GM21737 (cell line): Measurements from ENCODE around the gene EVA1C.
"Not testable (repeated sequence)": the region's sequence is repeated elsewhere in the genome, so short reads cannot be mapped to it uniquely, and the experiment has no call there.

Experiments used
- ATAC-seq: cut with Tn5 transposase; IDR thresholded peaks from one replicate; pipeline ENCODE4 v1.9.1; 2021; ENCODE audit warnings: mild to moderate bottlenecking, moderate library complexity; ENCODE audit not compliant: unreplicated experiment

Gene EVA1C

DNA sequence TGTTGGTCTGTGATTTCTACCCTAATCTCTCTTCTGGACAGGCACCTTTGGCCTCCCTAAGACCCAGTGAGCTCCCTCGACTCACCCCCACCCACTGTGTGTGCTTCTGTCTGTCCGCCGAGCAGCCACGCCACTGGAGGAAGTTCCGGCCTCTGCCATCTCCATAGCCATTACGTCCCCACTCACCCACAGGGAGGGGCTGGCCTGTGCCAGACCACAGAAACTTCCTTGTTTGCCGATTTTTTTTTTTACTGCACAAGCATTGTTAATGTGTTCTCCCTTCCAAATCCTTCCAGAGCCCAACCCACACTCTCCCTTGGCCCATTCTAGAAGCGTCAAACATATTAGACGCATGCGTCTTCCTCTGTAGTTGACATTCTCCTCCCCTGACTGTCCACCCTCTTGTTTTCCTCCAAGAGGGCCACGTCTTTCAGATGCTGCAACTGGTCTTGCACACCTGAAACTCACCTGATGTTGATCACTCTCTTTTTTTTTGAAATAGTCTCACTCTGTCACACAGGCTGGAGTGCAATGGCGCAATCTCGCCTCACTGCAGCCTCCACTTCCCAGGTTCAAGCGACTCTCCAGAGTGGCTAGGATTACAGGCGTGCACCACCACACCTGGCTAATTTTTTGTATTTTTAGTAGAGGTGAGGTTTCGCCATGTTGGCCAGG, 72.3 kb downstream of the EVA1C start:
- ATAC-seq = no peak

DNA sequence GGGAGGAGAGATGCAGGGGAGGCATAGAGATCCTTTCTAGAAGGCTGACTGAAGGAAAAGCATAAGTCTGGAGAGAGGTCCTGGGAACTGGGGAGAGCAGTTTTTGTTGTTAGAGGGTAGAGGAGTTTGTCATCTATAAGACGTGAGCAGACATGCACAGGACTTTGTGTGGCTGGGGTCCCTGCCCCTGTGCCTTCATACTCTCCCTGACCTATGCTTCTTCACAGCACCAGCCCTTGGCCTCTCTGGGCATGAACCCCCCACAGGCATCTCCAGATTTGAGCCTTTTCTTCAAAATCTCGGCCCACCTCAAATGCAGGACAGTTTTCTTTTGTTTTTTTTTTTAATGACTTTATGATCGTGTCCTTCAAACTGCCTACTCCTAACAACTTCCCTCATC, 79.9 kb downstream of the EVA1C start:
- no peak for ATAC-seq

DNA sequence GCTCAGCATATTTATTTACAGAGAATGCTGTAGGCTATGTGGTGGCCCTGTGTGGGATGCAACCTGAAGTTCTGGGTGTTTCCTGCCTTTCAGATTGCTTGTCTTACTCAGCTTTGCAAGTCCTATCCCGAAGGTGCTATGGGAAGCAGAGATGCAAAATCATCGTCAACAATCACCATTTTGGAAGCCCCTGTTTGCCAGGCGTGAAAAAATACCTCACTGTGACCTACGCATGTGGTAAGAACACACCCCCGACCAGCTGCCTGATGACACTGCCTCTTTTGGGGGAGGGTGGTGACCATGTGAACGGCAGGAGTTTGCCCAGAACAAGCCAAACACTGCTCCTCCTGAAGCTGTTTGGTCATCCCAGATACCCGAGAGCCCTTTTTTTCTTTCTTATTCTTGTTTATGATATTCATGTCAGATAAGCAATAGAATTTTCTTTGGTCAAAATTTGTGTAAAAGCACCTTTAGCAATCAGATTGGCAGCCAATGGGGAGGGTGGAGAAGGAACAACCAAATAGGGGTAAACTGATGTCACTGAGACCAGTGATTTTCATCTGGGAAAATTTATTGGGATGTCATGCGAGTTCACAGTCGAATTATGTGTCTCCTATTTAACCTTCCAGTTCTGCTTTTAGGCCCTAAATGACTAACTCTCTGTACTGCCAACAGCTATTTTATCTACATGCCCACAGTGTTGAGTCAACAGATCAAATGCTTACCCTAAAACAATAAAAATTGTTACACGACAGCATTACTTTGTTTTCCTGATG, 82.6 kb downstream of the EVA1C start:
- ATAC-seq = no peak

GRCh38 chr21:32496568-32496967, 84.1 kb downstream of the EVA1C start:
- ATAC-seq = no peak

- no peak for ATAC-seq
Observed at GRCh38 chr21:32499249-32500055, 86.9 kb downstream of the EVA1C start.

DNA sequence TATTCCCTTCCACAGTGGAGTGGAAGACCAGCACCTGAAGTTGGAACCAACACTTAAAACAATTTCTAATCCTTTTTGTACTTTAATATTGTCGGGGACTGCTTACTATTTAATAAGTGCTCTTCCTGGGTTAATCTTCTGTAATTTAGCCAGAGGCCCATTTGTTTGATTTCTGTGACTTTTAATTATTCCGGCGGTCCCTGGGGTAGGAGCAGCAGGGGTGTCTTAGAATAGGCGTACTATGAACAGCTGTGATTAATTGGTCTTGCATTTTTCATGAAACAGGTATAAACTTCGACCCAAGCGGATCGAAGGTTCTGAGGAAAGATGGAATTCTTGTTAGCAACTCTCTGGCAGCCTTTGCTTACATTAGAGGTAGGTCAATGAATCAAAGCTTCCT, 91.1 kb downstream of the EVA1C start:
- ATAC-seq = not testable (repeated sequence)

- not testable (repeated sequence) for ATAC-seq
Observed at GRCh38 chr21:32505767-32506166, 93.3 kb downstream of the EVA1C start.

DNA sequence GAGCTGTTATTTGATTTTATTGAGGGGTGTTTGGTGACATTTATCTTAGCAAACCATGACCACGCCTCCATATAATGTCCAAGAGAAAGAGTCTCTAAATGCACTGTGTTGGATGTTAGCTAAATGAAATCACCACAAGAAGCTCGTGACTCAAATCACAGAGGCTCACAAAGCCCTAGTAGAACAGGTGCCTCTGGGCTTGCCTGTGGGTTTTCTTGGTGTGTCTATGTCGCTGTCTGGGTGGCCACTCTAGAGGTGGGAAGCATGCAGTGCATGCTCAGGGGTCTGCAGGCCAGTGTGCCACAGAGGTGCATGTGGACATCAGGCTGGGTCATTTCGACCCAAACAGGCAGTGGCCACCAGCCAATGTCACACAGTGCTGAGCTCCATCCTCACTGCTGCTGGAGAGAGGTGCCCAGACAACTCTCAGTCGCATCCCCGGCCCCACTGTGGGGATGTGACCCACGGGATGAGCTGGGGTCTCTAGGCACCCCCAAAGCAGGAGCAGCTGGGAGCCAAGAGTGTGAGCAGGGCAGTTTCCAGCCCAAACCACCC, 94.0 kb downstream of the EVA1C start:
- not testable (repeated sequence) for ATAC-seq

GRCh38 chr21:32507342-32507919, 94.9 kb downstream of the EVA1C start:
- no peak for ATAC-seq

DNA sequence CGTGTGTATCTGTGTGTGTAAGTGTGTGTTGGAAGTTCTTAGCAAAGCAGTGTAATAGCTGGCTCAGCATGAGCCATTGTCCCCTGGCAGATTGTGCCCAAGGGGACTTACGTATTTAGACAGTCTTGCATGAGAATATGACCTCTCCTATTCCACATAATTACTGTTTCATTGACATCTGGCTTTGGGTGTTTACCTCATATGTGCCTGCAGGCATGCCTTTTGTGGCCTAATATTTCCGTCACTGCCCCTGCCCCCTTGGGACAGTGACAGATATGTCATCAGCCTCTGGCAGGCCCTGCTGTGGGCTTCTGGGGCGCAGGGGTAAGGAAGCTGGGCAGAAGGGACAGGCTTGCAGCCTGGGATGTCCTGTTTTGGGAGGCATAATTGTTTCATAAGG, 95.5 kb downstream of the EVA1C start:
- ATAC-seq = not testable (repeated sequence)

DNA sequence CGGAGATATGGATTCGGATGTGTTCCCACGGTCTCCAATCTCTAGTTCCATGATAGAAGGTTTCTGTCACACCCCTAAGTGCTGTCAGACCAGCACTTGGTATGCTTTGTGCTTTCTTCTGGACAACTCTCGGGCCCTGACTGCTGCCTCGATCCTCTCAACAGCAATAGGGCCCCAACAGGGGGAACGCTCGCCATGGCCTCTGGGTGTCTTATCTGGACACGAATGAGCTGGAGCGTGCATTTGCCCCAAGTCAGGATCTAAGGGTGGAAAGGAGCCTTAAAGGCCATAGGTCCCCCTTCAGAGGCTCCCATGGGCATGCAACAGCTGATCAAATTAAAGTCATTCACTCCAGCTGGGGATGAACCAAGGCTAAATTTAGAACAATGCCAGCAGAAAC, 96.1 kb downstream of the EVA1C start:
- no peak for ATAC-seq

DNA sequence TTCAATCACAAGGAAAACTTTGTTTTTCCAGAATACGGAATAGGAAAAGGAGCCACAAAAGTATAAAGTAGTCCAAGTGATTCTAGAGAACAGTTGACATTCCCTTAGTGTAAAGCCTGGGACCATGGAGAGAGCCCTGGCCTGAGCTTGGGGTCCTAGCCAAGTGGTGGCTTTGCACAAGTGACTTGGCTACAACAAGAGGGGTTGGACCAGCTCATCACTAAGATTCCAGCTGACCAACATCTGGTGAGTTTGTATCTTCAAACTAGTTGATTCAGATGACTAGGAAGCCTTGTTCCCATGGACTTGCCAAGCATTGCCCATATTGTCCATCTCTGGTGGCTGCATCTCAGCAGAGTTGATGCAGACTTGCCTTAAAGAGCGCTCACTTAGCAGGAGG, 96.5 kb downstream of the EVA1C start:
- ATAC-seq = not testable (repeated sequence)

DNA sequence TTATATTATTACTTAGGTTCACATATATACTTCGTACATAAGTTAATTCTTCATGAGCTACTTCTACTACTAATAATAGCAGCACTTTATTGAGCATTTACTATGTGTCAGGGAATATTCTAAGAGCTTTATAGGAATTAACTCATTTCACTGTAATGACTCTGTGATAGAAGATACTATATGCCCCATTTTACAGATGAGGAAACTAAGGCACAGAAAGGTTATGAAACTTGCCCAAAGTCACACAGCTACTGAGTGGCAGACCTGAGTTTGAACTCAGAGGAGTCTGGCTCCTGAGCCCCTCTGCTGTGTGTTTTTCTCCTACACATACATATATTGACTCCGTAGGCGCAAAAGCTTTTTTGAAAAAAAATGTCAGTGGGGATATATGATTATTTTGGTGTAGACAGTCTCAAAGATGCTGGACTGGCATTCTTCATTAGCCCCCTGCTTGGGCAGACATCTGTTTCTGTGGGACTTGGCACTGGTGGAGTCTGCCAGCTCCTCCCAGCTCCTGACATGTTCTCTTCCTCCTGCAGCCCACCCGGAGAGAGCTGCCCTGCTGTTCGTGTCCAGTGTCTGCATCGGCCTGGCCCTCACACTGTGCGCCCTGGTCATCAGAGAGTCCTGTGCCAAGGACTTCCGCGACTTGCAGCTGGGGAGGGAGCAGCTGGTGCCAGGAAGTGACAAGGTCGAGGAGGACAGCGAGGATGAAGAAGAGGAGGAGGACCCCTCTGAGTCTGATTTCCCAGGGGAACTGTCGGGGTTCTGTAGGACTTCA, 102.0 kb downstream of the EVA1C start:
- ATAC-seq = no peak

DNA sequence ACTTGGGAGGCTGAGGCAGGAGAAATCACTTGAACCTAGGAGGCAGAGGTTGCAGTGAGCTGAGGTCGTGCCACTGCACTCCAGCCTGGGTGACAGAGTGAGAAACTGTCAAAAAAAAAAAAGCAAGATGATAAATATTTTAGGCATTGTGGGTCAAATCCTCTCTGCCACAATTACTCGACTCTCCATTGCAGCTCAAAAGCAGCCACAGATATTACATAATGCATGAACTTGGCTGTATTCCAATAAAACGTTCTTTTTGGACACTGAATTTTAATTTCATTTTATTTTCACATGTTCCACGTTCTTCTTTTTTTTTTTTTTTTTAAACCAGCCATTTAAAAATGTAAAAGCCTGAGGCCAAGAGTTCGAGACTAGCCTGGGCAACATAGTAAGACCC, 103.4 kb downstream of the EVA1C start:
- no peak for ATAC-seq

DNA sequence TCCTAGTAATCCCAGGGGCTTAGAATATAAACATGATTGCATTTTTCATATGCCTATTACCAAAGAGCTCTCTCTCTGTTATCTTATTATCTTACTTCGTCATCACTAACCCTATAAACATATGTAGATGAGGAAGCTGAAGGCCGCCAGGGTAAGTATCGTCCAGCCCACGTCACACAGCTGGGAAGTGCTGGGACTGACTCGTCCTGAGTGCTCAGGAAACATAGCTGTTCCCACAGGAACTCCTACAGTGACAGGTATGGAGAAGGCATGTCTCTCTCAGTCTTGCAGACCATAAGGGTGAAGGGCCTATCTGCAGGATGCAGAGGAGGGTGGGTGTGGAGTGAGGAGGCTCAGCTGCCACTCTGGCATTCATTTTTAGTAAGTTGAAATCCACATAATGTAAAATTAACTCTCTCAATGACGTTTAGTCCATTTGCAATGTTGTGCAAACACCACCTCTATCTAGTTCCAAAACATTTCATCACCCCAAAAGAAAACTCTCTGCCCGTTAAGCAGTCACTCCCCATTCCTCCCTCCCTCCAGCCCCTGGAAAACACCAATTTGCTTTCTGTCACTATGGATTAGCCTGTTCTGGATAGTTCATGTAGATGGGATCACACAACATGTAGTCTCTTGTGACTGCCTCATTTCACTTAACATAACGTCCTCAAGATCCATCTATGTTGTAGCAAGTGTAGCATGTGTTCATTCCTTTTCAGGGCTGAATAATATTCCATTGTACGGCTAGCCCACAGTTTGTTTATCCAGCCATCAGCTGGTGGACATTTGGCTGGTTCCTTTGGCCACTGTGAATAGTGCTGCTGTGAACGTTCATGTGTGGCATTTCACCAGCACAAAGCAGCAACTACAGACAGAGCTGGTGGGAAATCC, 104.5 kb downstream of the EVA1C start:
- no peak for ATAC-seq

DNA sequence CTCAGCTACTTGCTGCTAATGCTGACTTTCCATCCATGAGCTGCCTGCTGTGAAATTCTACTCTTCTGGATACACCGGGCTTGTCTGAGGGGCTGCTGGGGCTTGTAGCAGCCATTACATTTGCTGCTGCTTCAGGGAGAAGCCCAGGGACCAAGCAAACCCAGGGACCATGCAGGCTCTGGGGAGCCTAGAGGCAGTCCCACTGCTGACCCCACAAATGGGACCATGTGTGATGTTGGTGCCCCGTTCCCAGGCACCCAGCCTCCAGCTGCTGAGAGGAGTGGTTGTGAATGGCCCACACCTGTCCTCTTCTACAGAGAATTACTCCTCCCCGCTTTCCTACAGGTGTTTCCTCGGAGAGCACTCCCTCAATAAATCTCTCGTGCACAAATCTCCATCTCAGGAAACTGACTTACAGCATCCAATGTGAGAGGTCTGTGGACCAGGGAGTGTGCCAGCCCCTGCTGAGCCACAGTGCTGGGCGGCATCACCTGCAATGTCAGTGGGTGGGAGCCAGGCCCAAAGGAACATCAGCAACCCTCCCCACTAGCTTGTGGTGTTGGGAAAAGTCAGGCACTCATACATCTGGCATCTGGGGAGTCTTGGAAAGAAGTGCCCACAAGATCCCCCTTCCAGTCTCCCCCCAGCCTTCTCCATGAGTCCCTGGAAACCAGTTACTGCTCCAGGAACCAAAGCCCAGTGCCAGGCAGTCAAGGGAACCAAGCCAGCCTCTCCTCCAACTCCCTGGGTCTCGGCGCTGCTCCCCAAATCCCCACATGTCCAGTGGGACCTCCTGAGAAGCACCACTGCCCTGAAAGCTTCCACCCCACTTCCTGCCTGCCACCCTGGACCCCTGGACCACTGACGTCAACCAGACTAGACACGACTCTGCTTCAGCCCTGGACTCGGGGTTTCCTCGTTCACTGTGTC, 107.7 kb downstream of the EVA1C start:
- no peak for ATAC-seq

- ATAC-seq = no peak
Observed at GRCh38 chr21:32520875-32521735, 108.6 kb downstream of the EVA1C start.
